GM19395 (cell line): ENCODE measurements around the gene CYGB.
A peak's percentile ranks its signal among the peaks of the same experiment; 100 is the strongest.
"Not testable (repeated sequence)": the region's sequence is repeated elsewhere in the genome, so short reads cannot be mapped to it uniquely, and the experiment has no call there.

ENCODE experiments used
- ATAC-seq: cut with Tn5 transposase; IDR thresholded peaks from one replicate; pipeline ENCODE4 v1.9.1; 2021; ENCODE audit warnings: mild to moderate bottlenecking, moderate library complexity; ENCODE audit not compliant: unreplicated experiment

CYGB gene

GRCh38 chr17:76567634-76568432, 30.3 kb upstream of the CYGB start:
- ATAC-seq: no peak

GRCh38 chr17:76566988-76567431, 29.5 kb upstream of the CYGB start:
- no peak for ATAC-seq

GRCh38 chr17:76566613-76566943, 29.1 kb upstream of the CYGB start:
- ATAC-seq: no peak

GRCh38 chr17:76565728-76566612, 28.5 kb upstream of the CYGB start:
- ATAC-seq: no peak

GRCh38 chr17:76564991-76565727, 27.6 kb upstream of the CYGB start:
- ATAC-seq: not testable (repeated sequence)

- not testable (repeated sequence) for ATAC-seq
Measured at GRCh38 chr17:76563359-76563758, 25.9 kb upstream of the CYGB start.

- ATAC-seq: no peak
Measured at GRCh38 chr17:76562734-76563148, 25.2 kb upstream of the CYGB start.

GRCh38 chr17:76561799-76562268, 24.3 kb upstream of the CYGB start:
- ATAC-seq: no peak

GRCh38 chr17:76561332-76561731, 23.8 kb upstream of the CYGB start:
- ATAC-seq: no peak

- no peak for ATAC-seq
Measured at GRCh38 chr17:76560877-76561221, 23.3 kb upstream of the CYGB start.

- ATAC-seq: no peak
Measured at GRCh38 chr17:76560036-76560876, 22.7 kb upstream of the CYGB start.

GRCh38 chr17:76559460-76559859, 22.0 kb upstream of the CYGB start:
- not testable (repeated sequence) for ATAC-seq

- ATAC-seq: no peak
Measured at GRCh38 chr17:76558198-76559095, 20.9 kb upstream of the CYGB start.

GRCh38 chr17:76557368-76558197, 20.1 kb upstream of the CYGB start:
- peak; percentile 89 for ATAC-seq

- ATAC-seq: peak; percentile 28
Measured at GRCh38 chr17:76556765-76557367, 19.4 kb upstream of the CYGB start.

GRCh38 chr17:76554131-76554530, 16.6 kb upstream of the CYGB start:
- ATAC-seq: no peak

- no peak for ATAC-seq
Measured at GRCh38 chr17:76553178-76553908, 15.8 kb upstream of the CYGB start.
